Body of pancreas (tissue), 4 donors: Measurements from ENCODE around the gene UBASH3A. TPM values are rescaled to one million over a fixed set of nuclear protein-coding genes. Genes with fewer than 3 reads are reported as not detected.

Source experiments
- ATAC-seq: fragments of 150-250 bp; one replicate; pipeline ENCODE4 v1.9.1; 2016
- DNase-seq, 4 donors: peaks; one replicate each; pipeline ENCODE4 v3.0.0-alpha.2; 2019
- H3K27ac ChIP-seq, 4 donors: fragments of 200-600 bp; sonication (generic); 1 replicate in 3 of 4; 2 replicates in 1 of 4; pipeline versions ENCODE4 v1.5.1 to v1.6.1; 2016 to 2019; ENCODE audit warnings: mild to moderate bottlenecking in 1 of 4, mixed read lengths in 1 of 4, moderate library complexity in 1 of 4
- H3K27me3 ChIP-seq, 2 donors: fragments of 200-600 bp; sonication (generic); one replicate each; pipeline ENCODE4 v1.6.0; 2016; ENCODE audit warnings: mild to moderate bottlenecking in 1 of 2
- H3K36me3 ChIP-seq, 2 donors: fragments of 200-600 bp; sonication (generic); replicated peaks in 1 of 2; 2 replicates each; pipeline ENCODE4 v1.5.1; 2016; ENCODE audit warnings: low read depth in 2 of 2; ENCODE audit not compliant: insufficient read depth in 1 of 2
- H3K4me1 ChIP-seq: fragments of 200-600 bp; sonication (generic); one replicate; pipeline ENCODE4 v1.6.0; 2016
- H3K4me3 ChIP-seq, 2 donors: fragments of 200-600 bp; sonication (generic); 1 replicate in 1 of 2; 2 replicates in 1 of 2; pipeline ENCODE4 v1.5.1; 2016 to 2019
- H3K9me3 ChIP-seq, 3 donors: fragments of 200-600 bp; sonication (generic); 1 replicate in 2 of 3; 2 replicates in 1 of 3; pipeline ENCODE4 v1.5.1; 2016
- CTCF ChIP-seq, 7 experiments: fragments of 450-650 bp in 4 of 7; fragments of 200-600 bp in 3 of 7; sonication (generic) in 3 of 7; IDR thresholded peaks; one replicate each; pipeline ENCODE4 v1.5.1; 2016 to 2019; ENCODE audit warnings: antibody characterized with exemption in 7 of 7
- POLR2A ChIP-seq, 3 donors: fragments of 450-650 bp; IDR thresholded peaks; one replicate each; pipeline ENCODE4 v1.6.1; 2016; ENCODE audit warnings: antibody characterized with exemption in 3 of 3, mild to moderate bottlenecking in 2 of 3
- WGBS, 2 donors: methylation state at CpG; one replicate each; pipeline ENCODE4 v1.1.5; 2017; 5-methylcytosine and 5-hydroxymethylcytosine counted together
- intact Hi-C: fragments of 100-400 bp; cut with DNase I; formaldehyde crosslinking; loops from one replicate; pipeline ENCODE4 v1.15.1; 2023
- total RNA-seq, 2 donors: library from RNA; depleted of rRNA; stranded (reverse); fragments of >200 nt; gene quantifications; one replicate each; pipeline ENCODE4 v1.1.0, GENCODE V29; 2016

UBASH3A gene
- total RNA-seq, 2 donors from 2014 or later, result 0.26 TPM; not detected in 1

GRCh38 chr21:42471206-42471605 lies 67.5 kb downstream of the UBASH3A start:
- ATAC-seq (no peak), DNase-seq (no peak)
- Histone ChIP-seq H3K27ac (no peak overlapping the region), H3K27me3 (no peaks in the 10 kb centered on the region), H3K4me3 (no peak overlapping the region), H3K9me3 (no peaks in the 10 kb centered on the region), H3K36me3 (no peaks in the 10 kb centered on the region), H3K4me1 (peaks cover 23% of the 10 kb centered on the region)
- no peak for TF ChIP-seq CTCF (IDR thresholded peaks at IDR 0.05)
- TF ChIP-seq POLR2A (IDR thresholded peaks at IDR 0.05), result no peak
- intact Hi-C loops, result no loop called here
- 91 to 94% methylated on average over 9 of the region's 9 CpGs for WGBS, 2 donors

GRCh38 chr21:42471716-42472330 lies 68.1 kb downstream of the UBASH3A start:
- ATAC-seq (no peak), DNase-seq (no peak)
- Histone ChIP-seq H3K4me1 (peaks cover 20% of the 10 kb centered on the region), H3K9me3 (no peaks in the 10 kb centered on the region), H3K36me3 (no peaks in the 10 kb centered on the region), H3K27me3 (no peaks in the 10 kb centered on the region), H3K4me3 (no peak overlapping the region), H3K27ac (no peak overlapping the region)
- 85 to 91% methylated on average over 13 of the region's 13 CpGs for WGBS, 2 donors
- intact Hi-C loops, result no loop called here
- TF ChIP-seq POLR2A (IDR thresholded peaks at IDR 0.05) (no peak), CTCF (IDR thresholded peaks at IDR 0.05) (no peak)

- WGBS, 2 donors, result 85 to 88% methylated on average over 7 of the region's 7 CpGs
- intact Hi-C loops, result no loop called here
- H3K4me1 ChIP-seq, result peaks cover 13% of the 10 kb centered on the region
Measured at GRCh38 chr21:42472521-42472920, 68.8 kb downstream of the UBASH3A start.

GRCh38 chr21:42473498-42474042 lies 69.9 kb downstream of the UBASH3A start:
- TF ChIP-seq CTCF (IDR thresholded peaks at IDR 0.05) (no peak), POLR2A (IDR thresholded peaks at IDR 0.05) (no peak)
- peak overlapping the region; percentile 9 to 84 (median 72) for H3K27ac ChIP-seq
- H3K36me3 ChIP-seq, result no peaks in the 10 kb centered on the region
- DNase-seq (no peak), ATAC-seq (no peak)
- H3K27me3 ChIP-seq, result no peaks in the 10 kb centered on the region
- no peaks in the 10 kb centered on the region for H3K9me3 ChIP-seq
- no peak overlapping the region for H3K4me3 ChIP-seq
- intact Hi-C loops, result no loop called here
- 74 to 81% methylated on average over 9 of the region's 9 CpGs for WGBS, 2 donors
- peaks cover 17% of the 10 kb centered on the region for H3K4me1 ChIP-seq

More at GRCh38 chr21:42472521-42472920, 68.8 kb downstream of the UBASH3A start:
- no peaks in the 10 kb centered on the region for H3K27me3 ChIP-seq
- TF ChIP-seq CTCF (IDR thresholded peaks at IDR 0.05) (no peak), POLR2A (IDR thresholded peaks at IDR 0.05) (no peak)
- H3K27ac ChIP-seq, result no peak overlapping the region
- ATAC-seq (no peak), DNase-seq (no peak)
- H3K36me3 ChIP-seq, result no peaks in the 10 kb centered on the region
- no peaks in the 10 kb centered on the region for H3K9me3 ChIP-seq
- no peak overlapping the region for H3K4me3 ChIP-seq
